Gastroesophageal sphincter (tissue), 3 donors: ENCODE data around the gene EWSR1.

ENCODE experiments used
- EP300 ChIP-seq: sonication (generic); formaldehyde crosslinking; IDR thresholded peaks from one replicate; pipeline ENCODE4 v1.6.1; 2017; ENCODE audit warnings: antibody characterized with exemption, mild to moderate bottlenecking
- POLR2A ChIP-seq, 2 donors: fragments of 450-650 bp; IDR thresholded peaks; one replicate each; pipeline ENCODE4 v1.6.1; 2017; ENCODE audit warnings: antibody characterized with exemption in 2 of 2, mild to moderate bottlenecking in 2 of 2, moderate library complexity in 1 of 2
- TF ChIP-seq, protein P1 (sequence below), 4 experiments: fragments of 200-600 bp in 2 of 4; fragments of 450-650 bp in 2 of 4; sonication (generic) in 1 of 4; IDR thresholded peaks; one replicate each; pipeline ENCODE4 v1.5.1; 2017 to 2019; ENCODE audit warnings: antibody characterized with exemption in 4 of 4, mild to moderate bottlenecking in 2 of 4, moderate library complexity in 2 of 4

- TF ChIP-seq, protein P1, sequence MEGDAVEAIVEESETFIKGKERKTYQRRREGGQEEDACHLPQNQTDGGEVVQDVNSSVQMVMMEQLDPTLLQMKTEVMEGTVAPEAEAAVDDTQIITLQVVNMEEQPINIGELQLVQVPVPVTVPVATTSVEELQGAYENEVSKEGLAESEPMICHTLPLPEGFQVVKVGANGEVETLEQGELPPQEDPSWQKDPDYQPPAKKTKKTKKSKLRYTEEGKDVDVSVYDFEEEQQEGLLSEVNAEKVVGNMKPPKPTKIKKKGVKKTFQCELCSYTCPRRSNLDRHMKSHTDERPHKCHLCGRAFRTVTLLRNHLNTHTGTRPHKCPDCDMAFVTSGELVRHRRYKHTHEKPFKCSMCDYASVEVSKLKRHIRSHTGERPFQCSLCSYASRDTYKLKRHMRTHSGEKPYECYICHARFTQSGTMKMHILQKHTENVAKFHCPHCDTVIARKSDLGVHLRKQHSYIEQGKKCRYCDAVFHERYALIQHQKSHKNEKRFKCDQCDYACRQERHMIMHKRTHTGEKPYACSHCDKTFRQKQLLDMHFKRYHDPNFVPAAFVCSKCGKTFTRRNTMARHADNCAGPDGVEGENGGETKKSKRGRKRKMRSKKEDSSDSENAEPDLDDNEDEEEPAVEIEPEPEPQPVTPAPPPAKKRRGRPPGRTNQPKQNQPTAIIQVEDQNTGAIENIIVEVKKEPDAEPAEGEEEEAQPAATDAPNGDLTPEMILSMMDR (IDR thresholded peaks at IDR 0.05) = no peak
- TF ChIP-seq POLR2A (IDR thresholded peaks at IDR 0.05) (no peak), EP300 (no peak)
These were observed 37.7 kb downstream of the EWSR1 start for GRCh38 chr22:29305836-29306174.
